ENCODE results near the gene ATP5F1E.

The ATP5F1E gene

DNA sequence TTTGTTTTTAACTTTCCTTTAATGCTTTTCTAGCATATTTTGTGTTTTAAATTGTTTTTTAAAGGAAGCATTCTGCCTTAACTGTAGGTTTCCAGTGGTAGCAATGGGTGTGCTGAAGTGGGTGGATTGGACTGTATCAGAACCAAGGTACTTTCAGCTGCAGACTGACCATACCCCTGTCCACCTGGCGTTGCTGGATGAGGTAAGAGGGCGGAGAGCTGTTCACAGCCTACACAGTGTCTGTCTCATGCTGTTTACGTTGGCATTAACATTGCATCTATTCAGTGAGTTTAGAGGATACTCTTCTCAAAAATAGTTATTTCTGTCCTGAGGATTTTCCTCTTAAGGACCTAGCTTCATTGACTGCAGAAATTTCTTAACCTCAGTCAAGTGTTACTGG lies 39.2 kb downstream of the ATP5F1E start:
- Histone ChIP-seq H3K4me1 (ENCODE audit: control insufficient read depth, insufficient read depth, low read depth, low read length) (peaks cover 20% of the 10 kb centered on the region), H3K27me3 (ENCODE audit: control insufficient read depth in 1 of 2, insufficient read depth in 1 of 2, low read length in 2 of 2) (no peaks in the 10 kb centered on the region), H2AK5ac (ENCODE audit: low read length, severe bottlenecking) (no peak overlapping the region), H3K18ac (ENCODE audit: low read depth in 1 of 2, low read length in 2 of 2) (no peak overlapping the region), H3K23ac (ENCODE audit: low read length in 2 of 2) (no peak overlapping the region), H3K4ac (ENCODE audit: low read depth in 1 of 2, low read length in 2 of 2) (no peak overlapping the region), H2BK120ac (ENCODE audit: low read depth, low read length) (no peak overlapping the region), H4K91ac (ENCODE audit: low read length) (no peak overlapping the region), H4K8ac (ENCODE audit: low read length) (no peak overlapping the region), H3K36me3 (ENCODE audit: control insufficient read depth in 1 of 2, insufficient read depth in 2 of 2, low read depth in 1 of 2, low read length in 2 of 2) (peaks cover 75 to 96% of the 10 kb centered on the region in 2 experiments), H3K4me2 (ENCODE audit: low read length, poor library complexity, severe bottlenecking) (no peak overlapping the region), H3K27ac (ENCODE audit: low read length, poor library complexity, severe bottlenecking) (no peak overlapping the region), H3K4me3 (ENCODE audit: insufficient read depth in 1 of 2, low read depth in 1 of 2, low read length in 2 of 2) (no peak overlapping the region), H2BK15ac (ENCODE audit: low read depth, poor library complexity, severe bottlenecking) (no peak overlapping the region), H2BK5ac (ENCODE audit: low read depth, low read length, poor library complexity, severe bottlenecking) (no peak overlapping the region), H3K9me3 (ENCODE audit: control insufficient read depth, low read length) (no peaks in the 10 kb centered on the region), H3K14ac (ENCODE audit: low read length in 2 of 2) (no peak overlapping the region), H3K79me1 (replicated peaks; ENCODE audit: low read length, poor library complexity, severe bottlenecking) (peaks cover 30% of the 10 kb centered on the region), H2AFZ (ENCODE audit: low read depth, low read length) (no peak overlapping the region), H3K9ac (ENCODE audit: low read length) (no peak overlapping the region), H2BK12ac (ENCODE audit: low read length in 2 of 2) (no peak overlapping the region)
- no peak for DNase-seq
- WGBS: 100% methylated on average over 3 of the region's 3 CpGs

DNA sequence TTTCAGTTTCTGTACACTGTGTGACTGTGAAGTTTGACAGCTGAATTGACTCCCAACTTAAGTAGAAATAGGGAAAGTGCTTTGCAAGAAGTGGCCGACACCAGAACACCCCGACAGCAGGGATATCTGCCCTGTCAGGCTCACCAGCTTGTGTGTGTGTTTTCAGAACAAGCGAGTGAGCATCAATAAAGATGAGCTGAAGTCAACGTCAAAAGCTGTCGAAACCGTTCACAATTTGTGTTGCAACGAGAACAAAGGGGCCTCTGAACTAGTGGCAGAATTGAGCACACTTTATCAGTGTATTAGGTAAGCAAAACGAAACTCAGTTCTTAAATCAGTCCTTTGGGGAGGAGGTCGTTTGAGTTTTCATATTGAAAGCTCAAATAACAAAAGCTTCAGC lies 40.4 kb downstream of the ATP5F1E start:
- WGBS: 96% methylated on average over 9 of the region's 9 CpGs
- H3K4me3 ChIP-seq (ENCODE audit: insufficient read depth in 1 of 2, low read depth in 1 of 2, low read length in 2 of 2): no peak overlapping the region

DNA sequence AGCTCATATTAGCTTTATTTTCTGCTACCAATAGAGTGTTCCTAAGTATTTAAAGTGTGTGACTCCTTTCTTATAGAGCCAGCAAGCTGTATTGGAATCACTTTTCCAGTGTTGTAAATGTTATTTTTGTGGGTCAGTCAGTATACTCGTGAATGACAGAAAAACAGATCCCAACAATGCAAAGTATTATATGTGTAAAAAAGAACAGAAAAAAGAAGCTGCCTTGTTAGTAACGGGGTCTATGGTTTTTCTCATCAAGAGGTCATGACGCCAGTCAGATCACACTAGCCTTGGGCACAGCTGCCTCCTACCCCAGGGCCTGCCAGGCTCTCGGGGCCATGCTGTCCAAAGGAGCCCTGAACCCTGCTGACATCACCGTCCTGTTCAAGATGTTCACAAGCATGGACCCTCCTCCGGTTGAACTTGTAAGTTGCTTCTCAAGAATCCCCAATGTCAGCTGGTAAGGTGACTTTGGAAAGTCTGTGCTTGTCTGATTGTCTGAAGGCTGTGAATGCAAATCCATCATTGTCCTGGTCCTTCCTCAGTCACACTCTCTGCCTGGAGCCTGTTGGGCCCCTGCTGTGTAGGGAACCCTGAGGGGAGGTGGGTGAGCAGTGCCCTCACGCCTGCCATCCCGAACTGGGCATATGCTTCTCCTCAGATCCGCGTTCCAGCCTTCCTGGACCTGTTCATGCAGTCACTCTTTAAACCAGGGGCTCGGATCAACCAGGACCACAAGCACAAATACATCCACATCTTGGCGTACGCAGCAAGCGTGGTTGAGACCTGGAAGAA lies 41.3 kb downstream of the ATP5F1E start:
- H4K8ac ChIP-seq (ENCODE audit: low read length): no peak overlapping the region
- H2BK5ac ChIP-seq (ENCODE audit: low read depth, low read length, poor library complexity, severe bottlenecking): no peak overlapping the region
- H3K9me3 ChIP-seq (ENCODE audit: control insufficient read depth, low read length): no peaks in the 10 kb centered on the region
- H3K36me3 ChIP-seq (ENCODE audit: control insufficient read depth in 1 of 2, insufficient read depth in 2 of 2, low read depth in 1 of 2, low read length in 2 of 2): peaks cover 70 to 93% of the 10 kb centered on the region in 2 experiments
- no peak overlapping the region for H2BK120ac ChIP-seq (ENCODE audit: low read depth, low read length)
- H3K18ac ChIP-seq (ENCODE audit: low read depth in 1 of 2, low read length in 2 of 2): no peak overlapping the region
- H2BK15ac ChIP-seq (ENCODE audit: low read depth, poor library complexity, severe bottlenecking): no peak overlapping the region
- no peak overlapping the region for H2AFZ ChIP-seq (ENCODE audit: low read depth, low read length)
- H3K23ac ChIP-seq (ENCODE audit: low read length in 2 of 2): no peak overlapping the region
- DNase-seq: no peak
- H2BK12ac ChIP-seq (ENCODE audit: low read length in 2 of 2): no peak overlapping the region
- no peaks in the 10 kb centered on the region for H3K27me3 ChIP-seq (ENCODE audit: control insufficient read depth in 1 of 2, insufficient read depth in 1 of 2, low read length in 2 of 2)
- H3K4ac ChIP-seq (ENCODE audit: low read depth in 1 of 2, low read length in 2 of 2): no peak overlapping the region
- H3K9ac ChIP-seq (ENCODE audit: low read length): no peak overlapping the region
- H3K14ac ChIP-seq (ENCODE audit: low read length in 2 of 2): no peak overlapping the region
- peaks cover 20% of the 10 kb centered on the region for H3K4me1 ChIP-seq (ENCODE audit: control insufficient read depth, insufficient read depth, low read depth, low read length)
- no peak overlapping the region for H2AK5ac ChIP-seq (ENCODE audit: low read length, severe bottlenecking)
- over 99% methylated on average over 14 of the region's 14 CpGs for WGBS
- H3K79me1 ChIP-seq (replicated peaks; ENCODE audit: low read length, poor library complexity, severe bottlenecking): peaks cover 40% of the 10 kb centered on the region
- no peak overlapping the region for H3K27ac ChIP-seq (ENCODE audit: low read length, poor library complexity, severe bottlenecking)
- no peak overlapping the region for H3K4me3 ChIP-seq (ENCODE audit: insufficient read depth in 1 of 2, low read depth in 1 of 2, low read length in 2 of 2)
- H3K4me2 ChIP-seq (ENCODE audit: low read length, poor library complexity, severe bottlenecking): no peak overlapping the region
- no peak overlapping the region for H4K91ac ChIP-seq (ENCODE audit: low read length)

More for the DNA sequence above, 40.4 kb downstream of the ATP5F1E start:
- H2BK120ac ChIP-seq (ENCODE audit: low read depth, low read length): no peak overlapping the region
- no peak for DNase-seq
- H2BK5ac ChIP-seq (ENCODE audit: low read depth, low read length, poor library complexity, severe bottlenecking): no peak overlapping the region
- no peak overlapping the region for H2AK5ac ChIP-seq (ENCODE audit: low read length, severe bottlenecking)
- no peak overlapping the region for H4K91ac ChIP-seq (ENCODE audit: low read length)
- no peaks in the 10 kb centered on the region for H3K27me3 ChIP-seq (ENCODE audit: control insufficient read depth in 1 of 2, insufficient read depth in 1 of 2, low read length in 2 of 2)
- H3K14ac ChIP-seq (ENCODE audit: low read length in 2 of 2): no peak overlapping the region
- H3K18ac ChIP-seq (ENCODE audit: low read depth in 1 of 2, low read length in 2 of 2): no peak overlapping the region
- no peak overlapping the region for H2BK12ac ChIP-seq (ENCODE audit: low read length in 2 of 2)
- no peak overlapping the region for H3K4me2 ChIP-seq (ENCODE audit: low read length, poor library complexity, severe bottlenecking)
- no peak overlapping the region for H2AFZ ChIP-seq (ENCODE audit: low read depth, low read length)
- H3K27ac ChIP-seq (ENCODE audit: low read length, poor library complexity, severe bottlenecking): no peak overlapping the region
- no peaks in the 10 kb centered on the region for H3K9me3 ChIP-seq (ENCODE audit: control insufficient read depth, low read length)
- H4K8ac ChIP-seq (ENCODE audit: low read length): no peak overlapping the region
- H3K79me1 ChIP-seq (replicated peaks; ENCODE audit: low read length, poor library complexity, severe bottlenecking): peaks cover 35% of the 10 kb centered on the region
- H3K36me3 ChIP-seq (ENCODE audit: control insufficient read depth in 1 of 2, insufficient read depth in 2 of 2, low read depth in 1 of 2, low read length in 2 of 2): peaks cover 70 to 97% of the 10 kb centered on the region in 2 experiments
- H2BK15ac ChIP-seq (ENCODE audit: low read depth, poor library complexity, severe bottlenecking): no peak overlapping the region
- no peak overlapping the region for H3K9ac ChIP-seq (ENCODE audit: low read length)
- no peak overlapping the region for H3K4ac ChIP-seq (ENCODE audit: low read depth in 1 of 2, low read length in 2 of 2)
- H3K4me1 ChIP-seq (ENCODE audit: control insufficient read depth, insufficient read depth, low read depth, low read length): peaks cover 24% of the 10 kb centered on the region
- H3K23ac ChIP-seq (ENCODE audit: low read length in 2 of 2): no peak overlapping the region

DNA sequence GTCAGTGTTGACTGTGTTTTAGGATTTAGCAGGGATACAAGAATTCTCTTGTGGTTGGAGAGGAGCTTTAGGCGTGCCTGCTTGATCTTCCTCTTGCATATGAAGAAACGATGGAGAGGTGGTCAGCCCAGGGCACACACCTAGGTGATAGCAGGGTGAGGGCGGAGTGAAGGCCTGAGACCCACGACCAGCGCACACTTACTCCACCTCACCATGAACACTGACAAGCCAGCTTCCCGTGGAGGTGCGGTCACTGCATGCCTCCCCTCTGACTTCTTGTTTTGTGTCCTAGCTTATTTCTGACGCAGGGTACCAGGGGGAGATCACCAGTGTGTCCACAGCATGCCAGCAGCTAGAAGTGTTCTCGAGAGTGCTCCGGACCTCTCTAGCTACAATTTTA lies 42.9 kb downstream of the ATP5F1E start:
- Histone ChIP-seq H3K9me3 (ENCODE audit: control insufficient read depth, low read length) (no peaks in the 10 kb centered on the region), H2BK5ac (ENCODE audit: low read depth, low read length, poor library complexity, severe bottlenecking) (no peak overlapping the region), H3K36me3 (ENCODE audit: control insufficient read depth in 1 of 2, insufficient read depth in 2 of 2, low read depth in 1 of 2, low read length in 2 of 2) (peaks cover 55 to 78% of the 10 kb centered on the region in 2 experiments), H2BK120ac (ENCODE audit: low read depth, low read length) (no peak overlapping the region), H3K4me3 (ENCODE audit: insufficient read depth in 1 of 2, low read depth in 1 of 2, low read length in 2 of 2) (no peak overlapping the region), H3K27ac (ENCODE audit: low read length, poor library complexity, severe bottlenecking) (no peak overlapping the region), H3K4ac (ENCODE audit: low read depth in 1 of 2, low read length in 2 of 2) (no peak overlapping the region), H3K18ac (ENCODE audit: low read depth in 1 of 2, low read length in 2 of 2) (no peak overlapping the region), H4K91ac (ENCODE audit: low read length) (no peak overlapping the region), H3K79me1 (replicated peaks; ENCODE audit: low read length, poor library complexity, severe bottlenecking) (peaks cover 47% of the 10 kb centered on the region), H3K27me3 (ENCODE audit: control insufficient read depth in 1 of 2, insufficient read depth in 1 of 2, low read length in 2 of 2) (no peaks in the 10 kb centered on the region), H3K14ac (ENCODE audit: low read length in 2 of 2) (no peak overlapping the region), H3K4me2 (ENCODE audit: low read length, poor library complexity, severe bottlenecking) (no peak overlapping the region), H3K4me1 (ENCODE audit: control insufficient read depth, insufficient read depth, low read depth, low read length) (peaks cover 15% of the 10 kb centered on the region), H4K8ac (ENCODE audit: low read length) (no peak overlapping the region), H2BK15ac (ENCODE audit: low read depth, poor library complexity, severe bottlenecking) (no peak overlapping the region), H2AFZ (ENCODE audit: low read depth, low read length) (no peak overlapping the region), H2AK5ac (ENCODE audit: low read length, severe bottlenecking) (no peak overlapping the region), H3K9ac (ENCODE audit: low read length) (no peak overlapping the region), H3K23ac (ENCODE audit: low read length in 2 of 2) (no peak overlapping the region), H2BK12ac (ENCODE audit: low read length in 2 of 2) (no peak overlapping the region)
- WGBS: 93% methylated on average over 10 of the region's 10 CpGs
- no peak for DNase-seq
